Measurements from ENCODE around the gene IL12RB2.

Gene IL12RB2

GRCh38 chr1:67313934-67314671, 6.4 kb downstream of the IL12RB2 start:
- no peak for DNase-seq

GRCh38 chr1:67314696-67315095, 7.0 kb downstream of the IL12RB2 start:
- no peak for DNase-seq

- no peak for DNase-seq
These were observed 8.7 kb downstream of the IL12RB2 start for GRCh38 chr1:67316180-67316902.

- no peak for DNase-seq
These were observed 9.2 kb downstream of the IL12RB2 start for GRCh38 chr1:67316918-67317317.

GRCh38 chr1:67317803-67318202, 10.1 kb downstream of the IL12RB2 start:
- no peak for DNase-seq

- DNase-seq = no peak
These were observed 14.8 kb downstream of the IL12RB2 start for GRCh38 chr1:67322442-67322841.

GRCh38 chr1:67323087-67323486, 15.4 kb downstream of the IL12RB2 start:
- no peak for DNase-seq

GRCh38 chr1:67324068-67324467, 16.4 kb downstream of the IL12RB2 start:
- DNase-seq = no peak

- DNase-seq = no peak
These were observed 20.3 kb downstream of the IL12RB2 start for GRCh38 chr1:67327864-67328466.

- DNase-seq = no peak
These were observed 25.2 kb downstream of the IL12RB2 start for GRCh38 chr1:67332653-67333529.

GRCh38 chr1:67333603-67334002, 25.9 kb downstream of the IL12RB2 start:
- no peak for DNase-seq

GRCh38 chr1:67335411-67335810, 27.7 kb downstream of the IL12RB2 start:
- DNase-seq = no peak

GRCh38 chr1:67336157-67336556, 28.5 kb downstream of the IL12RB2 start:
- no peak for DNase-seq

- DNase-seq = no peak
These were observed 29.1 kb downstream of the IL12RB2 start for GRCh38 chr1:67336783-67337182.

GRCh38 chr1:67338642-67339041, 31.0 kb downstream of the IL12RB2 start:
- no peak for DNase-seq

GRCh38 chr1:67339623-67340343, 32.1 kb downstream of the IL12RB2 start:
- DNase-seq = no peak

GRCh38 chr1:67342076-67342890, 34.6 kb downstream of the IL12RB2 start:
- DNase-seq = no peak

GRCh38 chr1:67345556-67345955, 37.9 kb downstream of the IL12RB2 start:
- DNase-seq = no peak

GRCh38 chr1:67346982-67347381, 39.3 kb downstream of the IL12RB2 start:
- no peak for DNase-seq

GRCh38 chr1:67347688-67348472, 40.2 kb downstream of the IL12RB2 start:
- DNase-seq = no peak
